GM12878 (cell line): Measurements from ENCODE around the gene LTB4R2. TPM values are rescaled to one million over a fixed set of nuclear protein-coding genes. Genes with fewer than 3 reads are reported as not detected.

Experiments used
- ATAC-seq: fragments of 200-7000 bp; cut with Tn5 transposase; 3 replicates; pipeline ENCODE4 v1.9.1; 2020; ENCODE audit warnings: mild to moderate bottlenecking, moderate library complexity
- BruUV-seq: library from RNA; stranded (reverse); fragments of 400-500 nt; replicated peaks from 2 replicates; lab custom pipeline; 2021; lab: Mats Ljungman, UMichigan
- CTCF ChIA-PET: fragments of 300-600 bp; sonication (Branson Sonifier 250); formaldehyde crosslinking; extraction: SDS; loops from one replicate; lab custom pipeline; 2021; ENCODE audit warnings: inconsistent platforms; lab: Yijun Ruan, JAX
- POLR2A ChIA-PET: fragments of 350-600 bp; formaldehyde crosslinking; extraction: SDS; loops from one replicate; lab custom pipeline; 2021; ENCODE audit warnings: inconsistent platforms; lab: Charles Lee
- RAD21 ChIA-PET: fragments of 300-600 bp; sonication (Branson Sonifier 250); formaldehyde crosslinking; loops from one replicate; lab custom pipeline; 2023; ENCODE audit warnings: antibody characterized with exemption; ENCODE audit not compliant: unreplicated experiment; lab: Charles Lee
- SMC1A ChIA-PET: fragments of 300-600 bp; sonication (Branson Sonifier 250); formaldehyde crosslinking; loops from one replicate; lab custom pipeline; 2023; ENCODE audit not compliant: unreplicated experiment, uncharacterized antibody; lab: Charles Lee
- DNase-seq: peaks from one replicate; pipeline ENCODE4 v3.0.0-alpha.2; 2011; ENCODE audit warnings: low read depth, low spot score
- FAIRE-seq: peaks from 3 replicates; lab custom pipeline; 2011; peaks lifted over from hg19 to GRCh38; lab: Jason Lieb, UNC
- H2AFZ ChIP-seq: 2 replicates; pipeline ENCODE4 v1.6.0; 2011; ENCODE audit warnings: low read depth, low read length, control low read depth; ENCODE audit not compliant: control insufficient read depth
- H3K27ac ChIP-seq: 2 replicates; pipeline ENCODE4 v1.5.1; 2011; ENCODE audit warnings: control low read depth; ENCODE audit not compliant: control insufficient read depth, insufficient read depth
- H3K27me3 ChIP-seq, 2 experiments: replicated peaks in 1 of 2; 2 replicates each; pipeline versions ENCODE4 v1.6.0 to v1.6.1; 2011; ENCODE audit warnings: low read length in 1 of 2; ENCODE audit not compliant: control insufficient read depth in 2 of 2, insufficient read depth in 2 of 2
- H3K36me3 ChIP-seq, 2 experiments: 2 replicates each; pipeline ENCODE4 v1.5.1; 2011; ENCODE audit warnings: low read length in 1 of 2; ENCODE audit not compliant: control insufficient read depth in 2 of 2, insufficient read depth in 2 of 2
- H3K4me1 ChIP-seq: 2 replicates; pipeline ENCODE4 v1.6.1; 2011; ENCODE audit warnings: mild to moderate bottlenecking, low read length, moderate library complexity, mixed read lengths; ENCODE audit not compliant: control insufficient read depth, insufficient read depth
- H3K4me2 ChIP-seq: 2 replicates; pipeline ENCODE4 v1.6.0; 2011; ENCODE audit warnings: control low read depth; ENCODE audit not compliant: control insufficient read depth, insufficient read depth
- H3K4me3 ChIP-seq: fragments of 200-600 bp; sonication (generic); 2 replicates; pipeline ENCODE4 v1.5.1; 2016
- H3K79me2 ChIP-seq: 2 replicates; pipeline ENCODE4 v1.6.0; 2011; ENCODE audit warnings: low read length; ENCODE audit not compliant: control insufficient read depth, insufficient read depth
- H3K9ac ChIP-seq: 2 replicates; pipeline ENCODE4 v1.8.0; 2011; ENCODE audit warnings: low read length, control low read depth, mixed read lengths; ENCODE audit not compliant: control insufficient read depth, insufficient read depth
- H3K9me3 ChIP-seq: replicated peaks from 3 replicates; pipeline ENCODE4 v1.5.1; 2011; ENCODE audit warnings: mild to moderate bottlenecking, low read length; ENCODE audit not compliant: control insufficient read depth, insufficient read depth
- H4K20me1 ChIP-seq: 2 replicates; pipeline ENCODE4 v1.6.0; 2011; ENCODE audit not compliant: control insufficient read depth, insufficient read depth
- ATF2 ChIP-seq: IDR thresholded peaks from 2 replicates; pipeline ENCODE4 v1.6.1; 2012; ENCODE audit warnings: low read length, inconsistent platforms
- CREM ChIP-seq: IDR thresholded peaks from 2 replicates; pipeline ENCODE4 v1.6.1; 2014; ENCODE audit warnings: antibody characterized with exemption, low read depth
- IKZF2 ChIP-seq, 2 experiments: fragments of 450-650 bp; IDR thresholded peaks; 2 replicates each; pipeline ENCODE4 v1.6.1; 2017; ENCODE audit warnings: mild to moderate bottlenecking in 2 of 2, moderate library complexity in 2 of 2
- POLR2A ChIP-seq: IDR thresholded peaks from 2 replicates; pipeline ENCODE4 v1.6.1; 2011; ENCODE audit warnings: low read depth, mild to moderate bottlenecking, low read length
- SKIL ChIP-seq: fragments of 450-650 bp; IDR thresholded peaks from 2 replicates; pipeline ENCODE4 v1.6.1; 2017; ENCODE audit warnings: mild to moderate bottlenecking, low read depth, inconsistent platforms; ENCODE audit not compliant: poor library complexity, severe bottlenecking
- SRF ChIP-seq, 2 experiments: IDR thresholded peaks; 2 replicates each; pipeline ENCODE4 v1.6.1; 2011; ENCODE audit warnings: low read depth in 2 of 2, low read length in 2 of 2, mild to moderate bottlenecking in 1 of 2, moderate library complexity in 1 of 2
- TARDBP ChIP-seq: IDR thresholded peaks from 2 replicates; pipeline ENCODE4 v1.6.1; 2016; ENCODE audit warnings: borderline replicate concordance
- ZNF687 ChIP-seq: fragments of 450-650 bp; IDR thresholded peaks from 2 replicates; pipeline ENCODE4 v1.6.1; 2017; ENCODE audit warnings: mild to moderate bottlenecking, moderate library complexity
- WGBS: methylation state at CpG from one replicate; pipeline ENCODE4 v1.1.6; 2016; ENCODE audit warnings: low lambda C conversion rate; ENCODE audit not compliant: insufficient replicate concordance, insufficient coverage; ENCODE audit errors: missing lambda C conversion rate; 5-methylcytosine and 5-hydroxymethylcytosine counted together
- in situ Hi-C: fragments of 300-500 bp; cut with MboI; formaldehyde crosslinking; loops from 9 replicates; pipeline ENCODE4 v1.14.3; 2018; ENCODE audit warnings: mixed read lengths
- intact Hi-C: fragments of 100-400 bp; cut with micrococcal nuclease; formaldehyde crosslinking; loops from one replicate; pipeline ENCODE4 v1.14.2; 2022; ENCODE audit not compliant: unreplicated experiment
- polyA plus RNA-seq, 11 experiments: library from polyadenylated mRNA; depleted of rRNA in 4 of 11; unstranded in 6 of 11; stranded (reverse) in 5 of 11; fragments of >200 nt; fragmentation: Nextera tagmentation in 4 of 11; fragmentation: Illumina TruSeq in 1 of 11; extraction: Ambion mirVana in 4 of 11; extraction: Trizol in 1 of 11; gene quantifications; 1 replicate in 1 of 11; 2 replicates in 10 of 11; pipeline versions ENCODE4 v1.2.1 to v1.2.3, GENCODE V29; 2011 to 2016; ENCODE audit warnings: inconsistent platforms in 2 of 11, missing spikeins in 2 of 11, low read depth in 1 of 11
- total RNA-seq, 4 experiments: library from RNA; depleted of rRNA in 3 of 4; stranded (reverse); fragments of >200 nt in 3 of 4; fragmentation: Illumina TruSeq in 1 of 4; extraction: Trizol in 1 of 4; gene quantifications; 2 replicates each; pipeline versions ENCODE4 v1.2.1 to v1.2.3, GENCODE V29; 2013 to 2021

The LTB4R2 gene
- total and polyA plus RNA-seq, 10 of the 15 experiments (the other 5 are each of a cell fraction or from before 2014, with no cell fraction given), result 0.06 to 16.0 (median 2.6) TPM

GRCh38 chr14:24267516-24267915, 42.4 kb upstream of the LTB4R2 start:
- ChIA-PET RAD21 (no interaction called here), POLR2A (interaction anchor here (10.9 kb wide), 1 partner anchor 22 kb away, joined by 171 read pairs; the partner anchor contains the start of gene TINF2)
- 97% methylated on average over 9 of the region's 9 CpGs for WGBS
- Histone ChIP-seq H3K4me3 (no peak overlapping the region), H3K27ac (no peak overlapping the region), H3K9ac (no peak overlapping the region), H3K4me2 (no peak overlapping the region)
- intact Hi-C loops, result no loop called here
- ATAC-seq, result no peak
- TF ChIP-seq CREM (no peak), POLR2A (0 out of 2 replicates have a peak, but pooled peaks have one; percentile 26)
- TF ChIP-seq, all 136 proteins: peak for 1
- H3K36me3 ChIP-seq, result peaks cover 3 to 18% of the 10 kb centered on the region in 2 experiments; a peak in 3 of 4 replicates
- peaks cover 3% of the 10 kb centered on the region for H3K4me1 ChIP-seq
- H3K9me3 ChIP-seq, result no peaks in the 10 kb centered on the region
- H3K27me3 ChIP-seq, result no peaks in the 10 kb centered on the region
- SMC1A ChIA-PET, result interaction anchor here (0.9 to 1.1 kb wide), 2 partner anchors 16 to 23 kb away, joined by 3 read pairs; no protein-coding TSS in a partner anchor
- in situ Hi-C loops, result no loop called here
- no peak overlapping the region for H2AFZ ChIP-seq
- no peaks in the 10 kb centered on the region for H4K20me1 ChIP-seq
- DNase-seq, result no peak
- peaks cover 10% of the 10 kb centered on the region for H3K79me2 ChIP-seq
- CTCF ChIA-PET, result interaction anchor here (1.1 kb wide), 1 partner anchor 30 kb away, joined by 3 read pairs; no protein-coding TSS in a partner anchor
- no TSS peak for BruUV-seq
- no peak for FAIRE-seq

- peaks cover 12% of the 10 kb centered on the region for H3K79me2 ChIP-seq
- intact Hi-C loops (no loop called here), in situ Hi-C loops (no loop called here)
- H3K4me3 ChIP-seq, result no peak overlapping the region
- H4K20me1 ChIP-seq, result no peaks in the 10 kb centered on the region
- WGBS, result 89% methylated on average over 9 of the region's 9 CpGs
- ChIA-PET RAD21 (interaction anchor here (0.5 kb wide), 1 partner anchor 25 kb away, joined by 3 read pairs; no protein-coding TSS in a partner anchor), SMC1A (interaction anchor here (0.9 to 1.1 kb wide), 2 partner anchors 17 to 22 kb away, joined by 3 read pairs; no protein-coding TSS in a partner anchor), POLR2A (interaction anchor here (0.6 to 10.9 kb wide), 2 partner anchors 23 to 98 kb away, joined by 3 to 171 read pairs; partner anchors contain the start of gene TINF2), CTCF (interaction anchor here (1.1 to 17.1 kb wide), 2 partner anchors 23 to 29 kb away, joined by 3 to 266 read pairs; partner anchors contain the start of gene TINF2)
- no peak overlapping the region for H3K9ac ChIP-seq
- FAIRE-seq, result no peak
- peaks cover 3 to 18% of the 10 kb centered on the region in 2 experiments; a peak in 3 of 4 replicates for H3K36me3 ChIP-seq
- H3K4me2 ChIP-seq, result no peak overlapping the region
- no peaks in the 10 kb centered on the region for H3K27me3 ChIP-seq
- no peak for ATAC-seq
- H3K4me1 ChIP-seq, result peaks cover 10% of the 10 kb centered on the region
- DNase-seq, result no peak
- no peak overlapping the region for H3K27ac ChIP-seq
- no peak overlapping the region for H2AFZ ChIP-seq
- no peaks in the 10 kb centered on the region for H3K9me3 ChIP-seq
- BruUV-seq, result no TSS peak
- TF ChIP-seq SRF (IDR thresholded peaks at IDR 0.05; ENCODE audit: low read depth in 2 of 2, low read length in 2 of 2) (no peak), IKZF2 (IDR thresholded peaks at IDR 0.05) (no peak), ZNF687 (no peak), TARDBP (no peak), SKIL (no peak), ATF2 (no peak)
Observed at GRCh38 chr14:24268225-24268624, 41.7 kb upstream of the LTB4R2 start.
